Stimulated activated CD8-positive, alpha-beta memory T cell treated with anti-CD3 and anti-CD28 coated beads, Interleukin-15, amount 100 ng/mL, for 24 hours (primary cell): ENCODE results near the gene KCNG2.

ENCODE experiments used
- DNase-seq: peaks from one replicate; pipeline ENCODE4 v3.0.0-alpha.2; 2020; ENCODE audit warnings: low read depth

KCNG2 gene

DNA sequence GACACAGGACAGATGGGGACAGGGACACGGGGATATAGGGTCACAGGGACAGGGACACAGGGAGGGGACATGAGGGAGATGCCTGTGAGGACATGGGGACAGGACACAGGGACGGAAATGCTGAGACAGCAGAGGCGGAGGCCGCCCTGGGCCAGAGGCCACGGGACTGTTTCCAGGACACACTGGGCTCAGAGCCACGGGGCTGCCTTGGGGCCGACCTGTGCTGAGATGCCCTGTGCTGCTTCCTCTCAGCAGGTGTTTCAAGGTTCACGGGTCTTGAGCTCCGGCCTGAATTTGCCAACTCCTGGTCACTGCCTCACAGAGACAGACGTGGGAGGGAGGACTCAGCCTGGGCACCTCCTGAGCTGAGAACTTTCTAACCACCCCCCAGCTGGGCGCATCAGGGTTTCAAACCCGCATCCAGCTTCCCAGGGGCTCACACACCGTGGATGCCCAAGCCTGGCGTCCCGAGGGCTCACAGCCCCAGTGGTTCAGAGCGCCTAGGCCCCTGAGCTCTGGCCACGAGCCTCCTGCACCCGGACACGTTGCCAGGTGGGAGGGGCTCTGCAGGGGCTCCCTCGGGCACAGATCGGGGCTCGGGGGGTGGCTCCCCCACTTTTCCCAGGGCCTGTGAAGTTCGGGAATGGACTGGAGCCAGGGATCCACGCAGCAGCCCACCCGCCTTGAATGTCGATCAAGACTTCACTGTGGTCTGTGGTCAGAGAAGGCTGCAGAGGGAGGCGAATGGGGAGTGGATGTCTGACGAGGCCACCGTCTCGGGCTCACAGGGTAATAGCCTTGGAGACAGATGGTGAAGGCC lies 89.7 kb downstream of the KCNG2 start:
- no peak for DNase-seq

DNA sequence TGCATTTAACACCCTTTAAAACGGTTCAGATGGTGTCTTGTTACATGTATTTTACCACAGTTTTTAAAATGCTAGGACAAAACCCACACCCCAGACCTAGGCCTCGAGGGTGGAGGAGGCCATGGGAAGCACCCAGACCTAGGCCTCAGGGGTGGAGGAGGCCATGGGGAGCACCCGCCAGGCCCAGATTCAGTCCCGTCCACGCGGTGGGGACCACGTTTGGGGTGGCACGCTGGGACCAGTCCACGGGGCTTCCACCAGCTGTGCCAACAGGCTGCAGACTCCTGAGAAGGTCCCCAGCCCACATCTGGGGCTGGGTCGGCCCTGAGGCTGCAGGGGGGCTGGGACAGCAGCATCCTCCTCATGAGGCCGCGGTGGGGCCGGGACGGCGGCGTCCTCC lies 90.3 kb downstream of the KCNG2 start:
- DNase-seq = no peak

DNA sequence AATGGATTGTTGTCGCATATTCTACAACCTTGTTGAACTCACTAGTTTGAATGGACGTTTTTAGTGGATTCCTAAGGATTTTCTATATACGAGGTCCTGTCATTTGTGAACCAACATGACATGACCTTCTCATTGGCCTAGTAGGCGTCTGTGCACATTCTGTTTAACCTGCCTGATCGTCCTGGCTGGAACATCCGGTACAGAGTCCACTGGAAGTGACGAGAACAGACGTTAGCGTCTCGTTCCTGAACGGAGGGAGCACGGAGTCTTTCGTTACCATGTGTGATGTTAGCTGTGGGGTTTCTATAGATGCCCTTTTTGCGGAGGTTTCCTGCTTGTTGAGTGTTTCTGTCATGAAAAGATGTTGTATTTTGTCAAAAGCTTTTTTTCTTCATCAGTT lies 91.8 kb downstream of the KCNG2 start:
- no peak for DNase-seq

DNA sequence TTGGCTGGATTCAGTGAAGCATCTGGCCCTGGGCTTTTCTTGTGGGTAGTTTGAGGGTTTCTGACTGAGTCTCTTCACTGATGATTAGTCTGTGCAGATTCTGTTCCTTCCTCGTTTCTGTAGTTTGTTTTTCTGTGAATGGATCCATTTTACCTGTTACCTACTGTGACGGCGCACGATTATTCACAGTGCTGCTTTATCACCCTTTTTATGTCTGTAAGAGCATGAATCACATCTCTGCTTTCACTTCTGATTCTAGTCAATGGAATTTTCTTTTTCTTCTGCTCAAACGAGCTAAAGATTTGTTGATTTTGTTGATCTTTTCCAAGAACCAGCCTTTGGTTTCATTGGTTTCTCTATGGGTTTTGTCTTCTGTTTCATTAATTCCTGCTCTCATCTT lies 92.9 kb downstream of the KCNG2 start:
- no peak for DNase-seq

DNA sequence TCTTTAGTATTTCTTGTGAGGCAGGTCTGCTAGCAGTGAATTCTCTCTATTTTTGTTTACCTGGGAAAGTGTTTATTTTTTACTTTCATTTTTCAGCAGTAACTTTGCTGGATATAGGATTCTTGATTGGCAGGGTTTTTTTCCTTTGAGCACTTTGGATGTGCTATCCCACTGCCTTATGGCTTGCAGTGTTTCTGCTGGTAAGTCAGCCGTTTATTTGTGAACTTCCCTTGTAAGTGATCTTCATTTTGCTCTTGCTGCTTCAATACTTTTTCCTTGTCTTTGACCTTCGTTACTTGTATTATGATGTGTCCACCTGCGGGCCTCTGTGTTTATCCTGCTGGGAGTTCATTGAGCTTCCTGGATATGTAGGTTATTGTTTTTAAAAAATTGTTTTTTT lies 99.0 kb downstream of the KCNG2 start:
- DNase-seq = no peak

DNA sequence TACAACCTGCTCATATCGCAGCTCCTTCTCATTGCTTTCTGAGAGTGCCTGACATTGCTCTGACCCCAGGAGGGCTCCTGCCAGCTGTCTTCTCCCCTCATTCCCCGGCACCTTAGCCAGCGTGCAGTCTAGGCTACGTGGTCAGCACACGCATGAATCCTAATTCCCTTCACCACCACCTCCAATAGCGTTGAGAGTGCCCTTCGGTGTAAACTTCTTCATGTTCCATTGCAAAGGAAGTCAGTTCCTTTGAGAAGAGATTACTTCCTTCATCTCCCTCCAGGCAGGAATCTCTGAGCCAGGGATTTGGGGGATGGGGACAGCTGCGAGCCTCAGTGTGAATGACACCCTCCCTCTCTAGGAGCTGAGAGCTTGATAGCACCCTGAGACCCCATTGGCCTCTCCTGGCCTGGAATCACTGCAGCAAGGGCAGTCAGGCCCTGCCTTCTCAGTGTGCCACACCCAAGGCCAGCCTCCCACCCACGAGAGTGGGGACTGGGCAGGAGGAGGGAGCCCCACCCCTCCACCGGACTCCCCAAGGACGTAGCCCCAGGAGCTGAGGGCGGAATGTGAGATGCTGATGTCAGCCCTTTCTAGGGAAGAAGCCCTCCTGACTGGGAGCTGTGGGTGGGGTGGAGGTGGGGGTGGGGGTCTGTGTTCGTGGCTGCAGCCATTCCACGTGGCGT lies 100.3 kb downstream of the KCNG2 start:
- DNase-seq = no peak

DNA sequence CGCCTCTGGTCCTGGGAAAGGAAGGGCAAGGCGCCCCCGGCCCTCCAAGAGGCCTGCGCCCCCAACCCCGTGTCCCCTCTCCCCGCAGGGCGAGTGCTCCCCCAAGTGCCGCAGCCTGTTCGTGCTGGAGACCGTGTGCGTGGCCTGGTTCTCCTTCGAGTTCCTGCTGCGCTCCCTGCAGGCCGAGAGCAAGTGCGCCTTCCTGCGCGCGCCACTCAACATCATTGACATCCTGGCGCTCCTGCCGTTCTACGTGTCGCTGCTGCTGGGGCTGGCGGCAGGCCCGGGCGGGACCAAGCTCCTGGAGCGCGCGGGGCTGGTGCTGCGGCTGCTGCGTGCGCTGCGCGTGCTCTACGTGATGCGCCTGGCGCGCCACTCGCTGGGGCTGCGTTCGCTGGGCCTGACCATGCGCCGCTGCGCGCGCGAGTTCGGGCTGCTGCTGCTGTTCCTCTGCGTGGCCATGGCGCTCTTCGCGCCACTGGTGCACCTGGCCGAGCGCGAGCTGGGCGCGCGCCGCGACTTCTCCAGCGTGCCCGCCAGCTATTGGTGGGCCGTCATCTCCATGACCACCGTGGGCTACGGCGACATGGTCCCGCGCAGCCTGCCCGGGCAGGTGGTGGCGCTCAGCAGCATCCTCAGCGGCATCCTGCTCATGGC lies 101.3 kb downstream of the KCNG2 start:
- no peak for DNase-seq

DNA sequence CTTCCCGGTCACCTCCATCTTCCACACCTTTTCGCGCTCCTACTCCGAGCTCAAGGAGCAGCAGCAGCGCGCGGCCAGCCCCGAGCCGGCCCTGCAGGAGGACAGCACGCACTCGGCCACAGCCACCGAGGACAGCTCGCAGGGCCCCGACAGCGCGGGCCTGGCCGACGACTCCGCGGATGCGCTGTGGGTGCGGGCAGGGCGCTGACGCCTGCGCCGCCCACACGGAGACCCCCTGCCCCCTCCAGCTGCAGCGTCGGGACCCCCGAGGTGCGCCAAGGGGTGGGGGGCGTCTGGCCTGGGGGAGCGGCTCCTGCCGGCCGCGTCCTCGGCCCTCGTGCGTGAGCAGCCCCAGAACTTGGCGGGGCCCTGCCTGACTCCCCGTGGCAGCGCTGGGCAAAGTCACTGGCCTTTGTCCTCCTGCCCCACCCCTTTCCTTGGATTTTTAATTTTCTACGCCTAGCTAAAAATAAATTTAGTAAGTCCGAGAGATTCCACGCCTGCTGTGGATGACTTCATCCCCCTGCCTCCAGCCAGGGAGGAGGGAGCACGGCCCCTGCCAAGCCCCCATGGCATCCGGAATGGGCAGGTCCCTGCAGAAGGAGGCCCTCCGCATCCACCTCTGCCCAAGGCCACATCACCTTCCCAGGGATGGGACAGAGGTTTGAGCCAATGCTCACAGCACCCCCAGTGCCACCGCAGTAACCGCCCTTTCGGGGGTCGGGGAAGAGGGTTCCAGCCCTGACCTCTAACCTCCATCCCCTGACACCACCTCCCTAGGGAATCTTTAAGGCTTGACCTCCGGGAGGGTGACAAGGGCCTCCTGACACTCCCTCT lies 102.1 kb downstream of the KCNG2 start:
- DNase-seq = no peak

DNA sequence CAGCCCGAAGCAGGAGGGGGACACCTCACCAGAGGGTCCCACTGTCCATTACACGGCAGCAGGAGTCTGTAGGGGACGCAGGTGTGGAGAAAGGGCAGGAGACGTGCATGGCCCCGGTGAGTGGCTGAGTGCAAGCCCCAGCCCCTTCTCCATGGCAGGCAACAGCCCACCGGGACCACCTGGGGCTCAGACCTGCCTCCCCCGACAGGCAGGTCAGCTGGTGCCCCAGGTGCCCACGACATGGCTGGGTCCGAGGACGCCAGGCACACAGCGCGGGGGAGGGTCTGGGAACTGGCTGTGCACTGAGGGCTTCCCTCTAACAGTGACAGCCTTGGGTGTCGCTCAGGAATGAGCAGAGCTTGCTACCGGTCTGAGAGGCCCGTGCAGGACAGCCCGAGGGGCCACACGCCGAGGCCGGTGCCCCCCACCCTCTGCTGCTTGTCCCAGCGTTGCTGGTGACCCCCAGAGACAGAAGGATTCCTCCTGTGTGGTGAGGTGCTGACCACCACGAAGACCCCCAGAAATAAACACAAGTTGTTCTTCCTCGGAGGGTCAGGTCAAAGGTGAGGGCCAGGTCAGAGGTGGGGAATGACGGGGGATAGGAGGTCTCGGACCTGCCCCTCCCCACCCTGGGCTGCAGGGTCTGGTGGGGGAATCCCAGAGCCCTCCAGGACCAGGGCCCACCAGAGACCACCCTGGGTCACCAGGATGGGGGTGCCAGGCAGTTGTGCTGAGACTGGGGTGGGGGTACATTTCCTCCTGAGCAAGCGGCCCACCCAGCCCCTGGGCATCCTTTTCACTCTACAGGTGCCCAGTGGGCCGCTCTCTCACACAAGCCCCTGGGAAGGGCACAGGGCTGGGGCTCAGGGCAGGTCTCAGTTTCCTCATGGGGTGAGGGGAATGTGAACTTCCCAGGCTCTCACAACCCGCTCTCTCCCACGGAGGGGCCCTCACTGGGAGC lies 103.2 kb downstream of the KCNG2 start:
- no peak for DNase-seq

DNA sequence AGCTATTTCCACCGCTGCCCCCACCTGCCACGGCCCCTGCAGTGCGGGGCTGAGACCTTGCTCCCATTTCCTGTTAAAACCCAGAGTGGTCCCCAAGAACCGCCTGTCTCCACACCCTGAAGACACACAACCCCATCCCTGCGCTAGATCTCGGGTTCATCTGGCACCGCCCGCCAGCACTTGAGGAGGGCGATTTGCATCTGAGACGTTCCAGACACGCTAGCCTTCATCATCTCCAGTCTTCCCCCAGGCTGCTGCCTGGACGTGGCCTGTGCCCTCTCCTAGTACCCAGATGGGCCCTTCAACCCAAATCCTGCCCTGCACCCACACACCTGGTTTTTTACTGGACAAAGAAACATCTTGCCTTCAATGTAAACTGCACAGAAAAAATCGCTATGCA lies 103.9 kb downstream of the KCNG2 start:
- DNase-seq = no peak

DNA sequence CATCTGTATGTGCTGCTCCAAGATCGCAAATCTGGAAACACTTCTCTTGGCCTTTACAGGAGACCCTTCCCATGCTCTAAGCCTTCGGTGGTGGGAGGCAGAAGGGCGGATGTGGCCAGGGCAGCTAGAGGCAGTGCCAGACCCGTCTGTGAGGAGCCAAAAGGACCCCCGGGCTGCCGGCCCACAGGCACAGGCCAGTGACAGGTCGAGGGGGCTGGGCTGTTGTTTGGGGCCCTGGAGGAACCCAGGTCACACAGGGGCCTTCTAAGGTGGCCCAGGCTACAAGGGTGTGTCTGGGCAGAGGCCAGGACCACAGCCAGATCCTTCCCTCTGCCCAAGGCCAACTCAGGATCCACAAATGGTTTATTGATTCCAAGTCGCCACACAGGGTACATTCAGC lies 104.3 kb downstream of the KCNG2 start:
- no peak for DNase-seq

DNA sequence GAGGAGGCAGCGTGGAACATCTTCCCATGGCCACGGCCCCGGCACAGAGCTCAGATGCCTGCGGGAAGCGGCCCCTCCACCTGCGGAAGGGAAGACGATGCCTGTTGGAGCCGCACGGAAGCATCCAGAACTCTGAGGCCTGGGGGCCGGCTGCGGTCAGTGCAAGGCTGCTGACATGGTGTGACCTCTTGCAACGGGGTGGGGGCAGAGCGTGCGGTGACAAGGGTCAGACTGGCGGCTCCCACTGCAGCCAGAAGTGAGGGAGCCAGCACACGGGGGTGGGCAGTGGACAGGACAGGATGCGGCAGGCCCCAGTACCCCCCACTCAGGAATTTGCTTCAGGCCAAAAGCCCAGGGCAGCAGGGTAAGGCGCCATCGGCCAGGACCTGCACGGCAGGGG lies 104.9 kb downstream of the KCNG2 start:
- no peak for DNase-seq

DNA sequence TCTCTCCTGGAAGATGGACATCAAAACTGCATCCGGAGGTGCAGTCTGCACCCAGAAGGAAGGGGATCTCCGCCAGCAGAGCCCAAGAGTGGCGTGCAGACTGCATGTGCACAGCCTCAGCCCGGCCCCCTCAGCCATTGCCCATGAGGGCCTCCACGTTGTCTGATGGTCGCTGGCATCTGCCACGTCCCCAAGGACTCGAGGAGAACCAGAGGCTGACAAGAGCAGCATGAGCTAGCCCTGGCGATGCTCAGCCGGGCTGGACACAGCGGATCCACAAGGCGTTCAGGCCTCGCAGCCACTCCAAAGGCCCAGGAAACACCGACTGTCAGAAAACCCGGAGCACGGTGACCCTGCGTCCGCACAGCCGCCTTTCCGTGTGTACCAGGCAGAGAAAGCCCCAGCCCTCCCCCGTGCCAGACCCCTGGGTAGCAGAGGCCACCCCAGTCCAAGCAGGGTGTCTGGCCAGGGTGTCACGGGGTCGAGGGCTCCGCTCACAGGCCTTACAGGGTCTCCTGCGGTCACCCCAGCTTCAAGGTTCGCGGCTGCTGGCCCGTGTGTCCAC lies 105.4 kb downstream of the KCNG2 start:
- no peak for DNase-seq

DNA sequence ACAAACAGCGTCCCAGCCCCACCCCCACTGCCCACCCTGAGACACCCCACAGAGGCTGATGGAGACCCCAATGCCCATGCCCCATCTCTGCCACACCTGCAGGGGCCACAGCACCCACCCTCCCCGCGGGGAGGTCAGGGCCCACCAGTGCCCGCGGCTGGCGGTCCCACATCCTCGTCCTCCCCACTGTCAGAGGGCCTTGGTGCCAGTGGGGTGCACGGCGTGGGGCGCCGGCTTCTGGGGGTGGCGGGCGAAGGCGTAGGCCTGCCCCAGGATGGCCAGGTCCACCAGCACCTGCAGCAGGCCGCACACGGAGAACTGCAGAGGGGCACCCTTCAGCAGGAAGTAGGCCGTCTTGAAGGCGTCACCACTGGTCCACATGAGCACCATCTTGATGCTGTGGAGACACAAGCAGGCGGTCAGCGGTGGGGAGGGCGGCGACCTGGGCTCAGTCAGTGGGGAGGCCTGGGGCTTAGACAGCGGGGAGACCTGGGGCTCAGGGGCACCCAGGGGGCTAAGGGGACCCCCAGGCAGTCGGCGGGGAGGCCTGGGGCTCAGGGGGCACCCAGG lies 106.1 kb downstream of the KCNG2 start:
- DNase-seq = no peak

DNA sequence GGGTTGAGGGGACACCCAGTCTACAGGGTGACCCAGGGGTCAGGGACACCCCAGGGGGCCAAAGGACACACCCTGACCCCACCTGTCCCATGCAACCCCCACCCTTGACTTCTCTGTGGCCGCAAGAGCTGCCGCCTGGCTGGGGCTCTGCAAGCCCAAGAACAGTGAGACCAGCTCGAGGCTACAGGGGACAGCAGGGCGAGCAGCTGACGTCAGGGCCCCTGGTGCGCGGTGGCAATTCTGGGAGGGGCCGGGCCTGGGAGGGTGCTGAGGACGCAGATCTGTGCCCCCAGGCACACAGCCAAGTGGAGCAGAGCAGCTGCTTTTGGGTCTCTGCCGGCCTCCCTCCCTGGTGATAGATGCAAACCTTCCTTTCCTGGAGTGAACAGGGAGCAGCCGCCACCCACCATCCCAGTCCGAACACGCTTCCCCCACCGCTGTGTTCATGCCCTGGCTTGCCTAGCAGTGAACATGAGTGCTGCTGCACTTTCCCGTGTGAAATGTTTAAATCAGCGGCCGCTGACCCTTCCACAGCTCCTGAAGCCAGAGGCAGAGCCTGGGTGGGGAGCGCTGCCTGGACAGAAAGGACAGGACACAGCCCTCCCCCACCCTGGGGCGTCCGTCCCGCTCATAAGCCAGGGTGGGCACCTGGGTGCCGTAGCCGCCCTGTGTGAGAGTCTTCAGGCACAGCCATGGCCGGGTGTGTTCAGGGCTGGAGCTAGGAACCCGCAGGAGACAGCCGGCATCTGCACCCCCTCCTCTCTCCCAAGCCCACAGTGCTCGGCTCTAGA lies 106.8 kb downstream of the KCNG2 start:
- no peak for DNase-seq

DNA sequence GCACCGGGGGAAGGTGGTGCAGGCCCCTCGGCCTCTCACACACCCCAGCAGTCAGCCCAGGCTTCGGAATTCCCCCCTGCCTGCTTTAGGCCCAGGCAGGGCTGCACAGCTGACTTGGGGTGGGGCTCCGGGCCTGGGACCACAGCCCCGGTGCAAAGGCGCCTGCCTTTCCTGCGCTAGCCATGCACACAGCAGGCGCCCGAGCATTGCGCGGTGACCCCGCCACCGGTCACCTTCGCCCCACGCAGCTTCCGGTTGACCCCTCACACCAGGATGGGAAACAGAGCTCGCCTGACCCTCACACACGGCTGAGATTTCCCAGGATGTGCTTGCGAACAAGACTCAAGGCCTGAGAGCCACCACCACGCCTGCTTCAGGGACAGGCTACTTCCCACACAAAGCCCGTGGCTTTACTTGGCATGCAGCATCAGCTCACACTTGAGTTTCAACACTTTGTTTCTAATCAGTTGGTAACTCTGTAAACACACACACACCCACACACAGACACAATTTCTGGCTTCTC lies 107.7 kb downstream of the KCNG2 start:
- no peak for DNase-seq

DNA sequence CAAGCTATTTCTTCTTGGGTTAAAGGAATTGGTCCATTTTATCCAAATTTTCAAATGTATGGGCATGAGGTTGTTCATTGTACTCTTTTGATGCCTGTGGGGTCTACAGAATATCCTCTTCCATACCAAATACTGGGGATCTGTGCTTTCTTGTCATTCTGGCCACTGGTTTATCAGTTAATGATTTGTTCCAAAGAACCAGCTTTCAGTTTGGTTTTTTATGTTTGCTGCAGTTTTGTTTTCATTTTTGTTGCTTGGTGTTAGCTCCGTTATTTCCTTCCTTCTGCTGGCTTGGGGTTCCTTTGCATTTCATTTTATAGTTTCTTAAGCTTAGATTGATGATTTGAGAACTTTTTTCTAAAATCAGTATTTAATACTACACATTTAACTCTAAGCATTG lies 108.3 kb downstream of the KCNG2 start:
- no peak for DNase-seq

DNA sequence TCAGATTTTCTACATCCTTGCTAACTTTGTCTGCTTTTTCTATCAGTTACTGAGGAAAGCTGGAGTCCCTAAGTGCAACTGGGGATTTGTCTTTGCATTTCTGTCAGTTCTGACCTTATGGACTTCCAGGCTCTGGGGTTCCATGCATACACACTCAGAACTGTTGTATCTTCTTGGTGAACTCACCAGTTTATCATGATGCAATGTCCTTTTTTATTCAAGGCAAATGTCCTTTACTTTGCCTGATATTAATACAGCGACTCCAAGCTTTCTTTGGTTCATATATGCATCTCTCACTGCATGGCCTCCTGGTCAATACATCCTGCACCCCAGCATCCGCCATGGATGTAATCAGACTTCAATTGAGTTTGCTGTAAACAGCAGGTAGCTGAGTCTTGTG lies 109.0 kb downstream of the KCNG2 start:
- no peak for DNase-seq

DNA sequence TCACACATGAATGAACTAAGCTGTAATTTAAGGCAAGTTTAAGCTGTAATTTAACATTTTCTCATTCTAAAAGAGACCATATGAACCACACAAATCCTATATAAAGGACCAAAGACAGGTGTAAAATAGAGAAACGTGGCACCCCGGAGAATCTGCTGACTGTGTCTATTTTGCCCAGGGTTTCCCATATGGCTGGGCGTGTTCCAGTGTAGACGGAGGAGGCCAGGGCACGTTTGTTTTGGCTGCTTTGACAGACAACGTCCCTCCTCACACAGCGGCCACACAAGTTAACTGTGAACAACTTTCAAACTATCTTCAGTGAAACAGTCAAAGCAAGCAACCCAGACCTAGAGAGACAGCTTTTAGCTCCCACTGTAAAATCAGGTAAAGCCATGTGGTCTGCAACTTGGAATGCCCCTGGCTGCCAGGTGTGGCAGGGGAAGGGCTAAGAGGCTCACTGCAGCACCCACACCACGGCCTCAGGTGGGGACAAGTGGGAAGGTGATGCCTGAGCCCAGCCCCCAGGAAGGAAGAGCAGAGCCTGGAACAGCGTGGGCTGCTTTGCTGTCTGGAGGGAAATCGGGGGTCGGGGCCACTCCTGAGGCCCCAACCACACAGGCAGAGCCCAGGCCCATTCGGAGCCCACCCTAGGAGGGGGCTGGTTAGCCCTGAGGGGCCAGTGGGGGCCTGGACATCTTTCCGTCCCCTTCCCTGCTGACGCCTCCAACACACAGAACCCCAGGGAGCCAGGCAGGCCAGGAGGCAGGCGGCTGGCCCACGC lies 113.0 kb downstream of the KCNG2 start:
- DNase-seq = no peak
